Activated gamma-delta T cell (primary cell): Measurements from ENCODE around the gene DIS3L2.
"Not testable (repeated sequence)": the region's sequence is repeated elsewhere in the genome, so short reads cannot be mapped to it uniquely, and the experiment has no call there.

ENCODE experiments used
- DNase-seq: peaks from one replicate; lab custom pipeline; 2025; lab: John Stamatoyannopoulos, UW

DIS3L2 gene

GRCh38 chr2:232009639-232010274 is 48.2 kb downstream of the DIS3L2 start:
- DNase-seq = no peak

GRCh38 chr2:232013701-232014353 is 52.3 kb downstream of the DIS3L2 start:
- DNase-seq = no peak

DNA sequence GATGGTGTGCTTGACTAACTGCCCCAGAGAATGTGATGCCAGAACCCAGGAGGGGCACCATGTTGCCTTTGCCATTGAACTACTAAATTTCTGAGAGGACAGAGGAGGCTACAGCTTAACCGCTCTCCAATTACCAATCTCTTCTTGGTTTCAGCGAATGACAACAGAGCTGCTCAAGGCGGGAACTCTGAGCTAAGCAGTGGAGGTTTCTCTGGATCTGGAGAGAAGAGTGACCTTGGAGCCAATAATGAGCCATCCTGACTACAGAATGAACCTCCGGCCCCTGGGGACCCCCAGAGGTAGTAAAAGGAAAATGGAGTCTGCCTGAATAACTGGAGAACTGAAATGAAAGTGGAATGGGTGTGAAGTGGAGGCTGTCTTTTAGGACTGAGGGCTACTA is 53.2 kb downstream of the DIS3L2 start:
- DNase-seq = no peak

GRCh38 chr2:232018181-232018580 is 56.7 kb downstream of the DIS3L2 start:
- no peak for DNase-seq

GRCh38 chr2:232022718-232023117 is 61.2 kb downstream of the DIS3L2 start:
- no peak for DNase-seq

DNA sequence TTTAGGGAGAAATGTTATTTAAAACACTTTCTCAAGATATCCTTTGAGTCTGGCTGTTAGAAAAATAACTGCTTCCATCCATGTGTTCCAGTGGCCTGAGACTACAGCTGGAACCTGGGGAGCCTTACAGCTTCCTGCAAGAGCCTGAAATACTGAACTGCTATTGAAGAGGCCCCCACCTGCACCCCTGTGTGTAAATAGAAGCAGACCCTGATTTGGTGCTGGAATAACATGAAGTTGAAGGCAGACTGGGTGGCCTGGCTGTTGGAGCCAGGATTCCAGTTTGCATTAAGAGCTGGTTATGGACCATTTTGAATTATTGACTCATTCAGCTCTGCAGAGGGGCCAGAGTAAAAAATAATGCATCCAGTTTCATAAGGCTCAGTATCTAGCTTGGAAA is 61.9 kb downstream of the DIS3L2 start:
- DNase-seq = no peak

DNA sequence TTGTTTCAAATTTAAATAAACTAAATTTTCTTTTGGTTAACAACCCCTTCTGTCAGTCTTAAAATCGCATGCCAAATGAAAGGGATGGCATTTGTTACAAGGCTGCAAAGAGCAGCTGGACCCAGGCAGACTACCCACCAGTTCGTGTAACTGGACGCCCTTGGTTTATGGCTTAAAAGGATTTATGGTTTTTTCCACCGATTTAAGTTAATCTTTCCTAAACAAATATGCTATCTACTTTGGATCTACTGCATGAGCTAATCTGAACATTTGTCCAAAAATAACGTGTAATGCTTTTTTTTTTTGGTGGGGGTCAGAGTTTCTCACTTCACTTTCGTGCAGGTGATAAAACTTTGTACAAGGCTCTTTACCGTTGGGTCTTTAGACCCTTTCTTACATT is 62.9 kb downstream of the DIS3L2 start:
- no peak for DNase-seq

DNA sequence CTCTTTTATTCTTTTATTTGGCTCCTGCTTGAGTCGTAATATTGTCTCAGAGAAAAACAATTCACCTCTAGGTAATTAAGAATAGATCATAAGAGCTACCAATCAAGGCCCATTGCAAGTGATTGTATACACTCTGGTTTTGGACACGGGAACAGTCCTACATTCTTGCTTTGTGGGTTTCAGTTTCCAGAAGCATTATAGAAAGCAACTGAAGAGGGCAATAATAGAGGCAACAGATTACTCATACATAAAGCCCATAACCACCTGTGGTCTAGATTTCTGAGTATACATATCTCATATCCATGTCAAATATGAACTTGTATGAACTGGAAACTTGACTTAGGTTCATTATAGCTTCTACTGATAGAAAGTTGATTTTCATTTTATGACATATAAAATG is 65.4 kb downstream of the DIS3L2 start:
- DNase-seq = no peak

DNA sequence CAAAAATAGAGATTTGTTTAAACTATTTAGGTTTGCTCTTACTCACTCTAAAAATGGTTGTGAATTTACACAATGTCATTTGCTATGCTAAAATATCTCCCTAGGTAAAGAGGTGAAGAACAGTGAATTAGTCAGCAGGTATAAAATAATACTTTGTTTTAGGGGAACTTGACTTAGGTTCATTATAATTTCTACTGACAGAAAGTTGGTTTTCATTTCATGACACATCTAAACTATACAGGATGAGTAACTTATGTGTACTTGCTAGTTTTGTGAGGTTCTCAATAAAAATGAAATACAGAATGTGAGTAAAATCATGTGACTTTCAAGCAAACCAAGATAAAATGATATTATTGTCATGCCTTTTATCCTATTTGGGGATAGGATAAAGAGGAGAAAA is 66.0 kb downstream of the DIS3L2 start:
- no peak for DNase-seq

DNA sequence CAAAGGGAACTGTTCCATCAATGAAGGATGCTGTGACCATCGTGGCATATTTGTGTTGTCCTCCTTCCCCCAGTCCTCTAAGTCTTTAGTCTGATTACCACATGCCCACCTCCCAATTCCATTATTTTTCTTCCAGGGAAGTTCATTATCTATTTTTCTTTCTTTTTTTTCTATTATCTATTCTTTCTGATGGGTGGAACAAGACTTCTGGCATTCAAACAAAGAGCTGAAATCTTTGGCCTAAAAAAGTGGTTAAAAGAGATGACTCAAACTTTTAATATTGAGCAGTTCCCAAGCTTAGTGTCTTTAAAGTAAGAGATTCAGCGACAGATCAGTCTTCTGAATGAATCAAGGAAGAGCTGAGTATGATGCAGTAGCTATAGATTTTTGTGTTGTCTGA is 66.6 kb downstream of the DIS3L2 start:
- DNase-seq = no peak

- DNase-seq = no peak
Measured at GRCh38 chr2:232028631-232029030, 67.1 kb downstream of the DIS3L2 start.

- DNase-seq = no peak
Measured at GRCh38 chr2:232029346-232029745, 67.8 kb downstream of the DIS3L2 start.

DNA sequence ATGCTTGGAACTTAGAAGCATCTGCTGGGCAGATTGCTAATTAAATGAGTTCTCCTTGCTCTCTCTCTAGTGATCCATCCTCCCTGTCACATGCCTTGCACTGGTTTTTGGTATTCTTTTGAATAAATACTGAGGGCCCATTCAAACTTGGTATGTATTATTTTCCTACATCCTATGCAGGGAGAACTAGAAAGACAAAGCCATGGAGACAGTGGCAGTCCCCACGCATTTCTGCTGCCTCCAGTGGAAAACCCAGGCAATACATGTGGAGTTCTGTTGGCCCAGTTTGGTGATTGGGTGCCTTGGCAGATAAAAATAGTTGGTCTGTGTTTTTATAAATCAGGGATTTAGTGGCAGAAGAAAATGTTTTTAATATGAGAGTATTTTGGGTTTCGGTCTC is 68.7 kb downstream of the DIS3L2 start:
- DNase-seq = no peak

GRCh38 chr2:232035292-232035691 is 73.8 kb downstream of the DIS3L2 start:
- DNase-seq = not testable (repeated sequence)

DNA sequence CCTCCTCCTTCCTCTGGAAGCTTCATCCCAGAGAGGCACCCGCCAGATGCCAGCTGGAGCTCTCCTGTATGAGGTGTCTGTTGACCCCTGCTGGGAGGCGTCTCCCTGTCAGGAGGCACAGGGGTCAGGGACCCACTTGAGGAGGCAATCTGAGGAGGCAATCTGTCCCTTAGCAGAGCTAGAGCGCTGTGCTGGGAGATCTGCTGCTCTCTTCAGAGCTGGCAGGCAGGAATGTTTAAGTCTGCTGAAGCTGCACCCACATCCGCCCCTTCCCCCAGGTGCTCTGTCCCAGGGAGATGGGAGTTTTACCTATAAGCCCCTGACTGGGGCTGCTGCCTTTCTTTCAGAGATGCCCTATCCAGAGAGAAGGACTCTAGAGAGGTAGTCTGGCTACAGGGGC is 75.4 kb downstream of the DIS3L2 start:
- DNase-seq = not testable (repeated sequence)

DNA sequence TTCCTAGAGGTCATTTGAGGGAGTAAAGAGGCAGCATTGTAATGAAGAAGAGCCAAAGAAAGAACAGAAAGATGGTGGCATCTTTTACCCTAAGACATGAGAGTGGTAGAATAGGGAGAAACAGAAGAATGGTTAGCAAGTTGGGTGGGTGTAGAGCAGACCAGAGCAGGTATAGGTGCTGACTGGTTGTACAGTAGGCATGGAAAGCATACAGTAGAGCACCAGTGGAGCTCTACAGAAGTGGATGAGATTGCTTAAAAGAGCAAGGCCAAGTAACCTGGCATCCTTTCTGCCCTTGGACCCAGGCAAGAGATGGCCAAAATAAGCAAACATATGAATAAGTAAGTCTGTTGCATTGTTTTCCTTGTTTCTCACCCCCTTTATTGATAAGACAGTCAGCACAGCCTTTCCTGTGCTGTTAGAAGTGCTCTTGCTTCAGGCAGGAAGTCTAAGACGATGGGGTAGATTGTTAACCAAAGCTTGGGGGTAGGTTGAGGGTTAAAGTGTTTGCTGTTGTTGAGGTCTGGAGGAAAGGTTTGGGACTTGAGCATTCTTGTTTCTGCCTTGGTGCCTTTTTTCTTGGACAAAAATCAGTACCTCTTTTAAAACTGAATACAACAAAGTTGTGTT is 76.9 kb downstream of the DIS3L2 start:
- DNase-seq = no peak

- DNase-seq = no peak
Measured at GRCh38 chr2:232038881-232039485, 77.5 kb downstream of the DIS3L2 start.

DNA sequence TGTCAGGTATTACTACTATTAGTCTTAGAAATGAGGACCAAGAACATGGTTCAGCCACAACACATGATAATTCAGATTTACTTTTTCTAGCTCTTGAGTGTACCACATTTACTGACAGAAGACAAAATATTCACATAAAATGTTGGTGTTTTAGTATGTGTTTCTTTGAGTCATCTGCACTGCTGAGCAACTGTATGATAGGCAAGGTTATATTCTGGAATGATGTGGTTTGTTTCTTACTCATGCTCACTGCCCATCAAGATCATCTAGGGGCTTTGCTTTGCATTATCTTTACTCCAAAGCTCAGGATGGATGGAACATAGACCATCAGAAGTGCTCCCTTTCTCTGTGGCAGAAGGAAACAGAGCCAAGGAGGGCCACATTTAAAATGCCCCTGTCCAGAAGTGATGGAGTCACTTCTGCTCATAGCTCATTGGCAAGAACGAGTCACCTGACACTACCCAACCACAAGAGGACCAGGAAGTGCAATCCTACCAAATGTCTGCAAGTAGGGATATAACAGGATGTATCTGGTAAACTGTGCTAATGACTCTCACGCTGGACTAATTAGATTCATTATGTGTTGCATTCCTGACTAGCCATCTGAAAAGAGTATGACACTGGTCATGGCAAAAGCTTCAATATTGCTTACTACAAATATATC is 81.5 kb downstream of the DIS3L2 start:
- DNase-seq = no peak

- no peak for DNase-seq
Measured at GRCh38 chr2:232043966-232044365, 82.5 kb downstream of the DIS3L2 start.

- DNase-seq = no peak
Measured at GRCh38 chr2:232049350-232049749, 87.8 kb downstream of the DIS3L2 start.

- no peak for DNase-seq
Measured at GRCh38 chr2:232052591-232052990, 91.1 kb downstream of the DIS3L2 start.

GRCh38 chr2:232053777-232054176 is 92.3 kb downstream of the DIS3L2 start:
- DNase-seq = no peak
